ENCODE results near the gene ATP1A4. TPM values are rescaled to one million over a fixed set of nuclear protein-coding genes. Genes with fewer than 3 reads are reported as not detected.

ATP1A4 gene
- total RNA-seq, 4 donors from 2014 or later: 0.57 TPM; not detected in 3

DNA sequence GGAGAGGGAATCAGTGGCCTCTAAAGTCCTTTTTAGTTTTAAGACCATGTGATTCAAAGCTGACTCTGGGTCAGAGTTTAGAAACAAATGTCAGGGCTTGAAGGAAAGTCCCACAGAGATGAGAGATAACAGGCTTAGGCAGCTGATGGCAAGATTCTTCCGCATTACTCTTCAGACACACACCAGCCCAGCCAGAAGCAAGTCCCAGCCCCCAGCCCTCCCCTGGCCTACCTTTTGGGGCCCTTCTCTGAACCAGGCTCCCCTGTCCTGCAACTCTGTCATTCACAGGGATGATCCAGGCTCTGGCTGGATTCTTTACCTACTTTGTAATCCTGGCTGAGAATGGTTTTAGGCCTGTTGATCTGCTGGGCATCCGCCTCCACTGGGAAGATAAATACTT lies 25.8 kb downstream of the ATP1A4 start:
- Histone ChIP-seq H3K4me3 (no peak overlapping the region), H3K4me1 (no peaks in the 10 kb centered on the region), H3K27ac (no peak overlapping the region), H3K27me3 (no peaks in the 10 kb centered on the region), H3K36me3 (no peaks in the 10 kb centered on the region), H3K9me3 (no peaks in the 10 kb centered on the region)
- DNase-seq: no peak
- TF ChIP-seq, protein P1, sequence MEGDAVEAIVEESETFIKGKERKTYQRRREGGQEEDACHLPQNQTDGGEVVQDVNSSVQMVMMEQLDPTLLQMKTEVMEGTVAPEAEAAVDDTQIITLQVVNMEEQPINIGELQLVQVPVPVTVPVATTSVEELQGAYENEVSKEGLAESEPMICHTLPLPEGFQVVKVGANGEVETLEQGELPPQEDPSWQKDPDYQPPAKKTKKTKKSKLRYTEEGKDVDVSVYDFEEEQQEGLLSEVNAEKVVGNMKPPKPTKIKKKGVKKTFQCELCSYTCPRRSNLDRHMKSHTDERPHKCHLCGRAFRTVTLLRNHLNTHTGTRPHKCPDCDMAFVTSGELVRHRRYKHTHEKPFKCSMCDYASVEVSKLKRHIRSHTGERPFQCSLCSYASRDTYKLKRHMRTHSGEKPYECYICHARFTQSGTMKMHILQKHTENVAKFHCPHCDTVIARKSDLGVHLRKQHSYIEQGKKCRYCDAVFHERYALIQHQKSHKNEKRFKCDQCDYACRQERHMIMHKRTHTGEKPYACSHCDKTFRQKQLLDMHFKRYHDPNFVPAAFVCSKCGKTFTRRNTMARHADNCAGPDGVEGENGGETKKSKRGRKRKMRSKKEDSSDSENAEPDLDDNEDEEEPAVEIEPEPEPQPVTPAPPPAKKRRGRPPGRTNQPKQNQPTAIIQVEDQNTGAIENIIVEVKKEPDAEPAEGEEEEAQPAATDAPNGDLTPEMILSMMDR (IDR thresholded peaks at IDR 0.05): no peak
- no peak for TF ChIP-seq POLR2A (IDR thresholded peaks at IDR 0.05)

DNA sequence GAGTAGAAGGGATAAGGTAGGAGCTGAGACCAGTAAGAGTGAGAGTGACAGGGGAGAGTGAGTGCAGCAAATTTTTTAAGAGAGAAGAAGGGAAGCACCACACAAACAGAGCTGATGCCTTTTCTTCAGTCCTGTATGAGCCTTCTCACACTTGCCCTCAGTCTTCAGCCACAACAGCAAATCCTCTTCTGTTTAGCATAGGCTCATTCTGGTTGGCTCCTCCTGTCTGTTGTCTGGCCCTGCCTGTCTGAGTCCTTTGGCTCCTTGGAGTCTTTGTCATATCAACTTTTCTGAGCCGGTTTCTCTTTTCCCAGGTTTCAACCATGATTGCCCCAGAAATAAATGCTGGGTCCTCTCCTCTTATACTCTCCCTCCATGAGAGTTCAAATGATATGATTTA lies 26.3 kb downstream of the ATP1A4 start:
- no peaks in the 10 kb centered on the region for H3K9me3 ChIP-seq
- no peak overlapping the region for H3K4me3 ChIP-seq
- DNase-seq: no peak
- H3K36me3 ChIP-seq: no peaks in the 10 kb centered on the region
- no peak overlapping the region for H3K27ac ChIP-seq
- no peak for TF ChIP-seq POLR2A (IDR thresholded peaks at IDR 0.05)
- TF ChIP-seq, protein P1 (IDR thresholded peaks at IDR 0.05): no peak
- no peaks in the 10 kb centered on the region for H3K4me1 ChIP-seq
- H3K27me3 ChIP-seq: no peaks in the 10 kb centered on the region

DNA sequence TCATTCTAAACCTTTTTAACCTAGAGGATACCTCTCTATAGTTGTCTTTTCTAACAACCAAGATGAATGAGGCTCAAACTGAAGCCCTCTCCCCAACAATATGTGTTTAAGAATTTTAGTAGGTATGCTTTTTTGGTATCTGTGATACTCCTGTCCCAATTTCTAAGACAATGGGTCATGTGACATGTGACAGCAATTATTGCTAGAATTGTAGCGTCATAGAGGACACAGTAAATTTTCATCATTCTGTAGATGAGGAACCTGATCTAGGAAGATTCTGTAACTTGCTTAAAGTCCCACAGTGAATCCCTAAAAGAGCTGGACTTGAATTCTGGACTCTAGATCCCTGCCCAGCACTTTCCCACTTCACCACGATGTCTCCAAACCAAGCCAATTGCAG lies 27.3 kb downstream of the ATP1A4 start:
- Histone ChIP-seq H3K4me3 (no peak overlapping the region), H3K27ac (no peak overlapping the region), H3K36me3 (no peaks in the 10 kb centered on the region), H3K9me3 (no peaks in the 10 kb centered on the region), H3K4me1 (no peaks in the 10 kb centered on the region), H3K27me3 (no peaks in the 10 kb centered on the region)
- no peak for DNase-seq
- TF ChIP-seq, protein P1 (IDR thresholded peaks at IDR 0.05): no peak
- no peak for TF ChIP-seq POLR2A (IDR thresholded peaks at IDR 0.05)

DNA sequence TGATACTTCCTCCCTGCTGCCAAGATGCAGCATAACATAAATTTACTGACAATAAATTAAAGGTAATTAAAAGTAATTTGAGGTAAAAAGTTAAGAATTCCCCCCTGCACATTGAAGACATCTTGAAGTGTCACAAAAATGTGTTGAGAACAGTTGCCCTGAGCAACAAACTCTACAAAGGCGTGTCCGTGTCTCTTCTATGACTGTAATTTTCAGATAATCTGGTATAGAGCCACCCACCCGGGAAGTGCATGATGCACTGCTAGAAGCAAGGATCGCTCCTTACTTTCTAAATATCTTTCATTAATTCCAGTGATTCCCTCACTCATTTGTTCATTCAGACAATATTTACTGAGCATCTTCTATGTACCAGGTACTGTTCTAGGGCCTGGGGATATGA lies 27.9 kb downstream of the ATP1A4 start:
- Histone ChIP-seq H3K36me3 (no peaks in the 10 kb centered on the region), H3K27ac (no peak overlapping the region), H3K4me3 (no peak overlapping the region), H3K4me1 (no peaks in the 10 kb centered on the region), H3K9me3 (no peaks in the 10 kb centered on the region), H3K27me3 (no peaks in the 10 kb centered on the region)
- no peak for TF ChIP-seq POLR2A (IDR thresholded peaks at IDR 0.05)
- TF ChIP-seq, protein P1 (IDR thresholded peaks at IDR 0.05): no peak
- DNase-seq: no peak

DNA sequence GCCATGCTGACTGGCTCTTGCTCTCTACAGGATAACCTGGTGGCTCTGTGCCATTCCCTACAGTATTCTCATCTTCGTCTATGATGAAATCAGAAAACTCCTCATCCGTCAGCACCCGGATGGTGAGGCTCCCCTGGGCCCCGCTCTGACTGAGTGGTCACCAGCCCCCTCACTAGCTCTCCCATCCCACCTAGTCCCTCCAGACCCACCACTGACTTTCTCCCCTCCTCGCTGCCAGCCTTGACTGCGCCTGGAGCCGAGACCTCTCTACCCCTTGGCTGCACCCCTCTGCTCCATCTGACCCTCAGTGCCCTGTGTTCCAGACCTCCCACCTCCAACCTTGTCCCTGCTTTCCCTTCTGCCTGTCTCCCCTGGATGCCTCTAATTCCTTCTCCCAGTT lies 34.8 kb downstream of the ATP1A4 start:
- Histone ChIP-seq H3K27me3 (no peaks in the 10 kb centered on the region), H3K27ac (no peak overlapping the region), H3K4me1 (no peaks in the 10 kb centered on the region), H3K36me3 (no peaks in the 10 kb centered on the region), H3K9me3 (no peaks in the 10 kb centered on the region), H3K4me3 (no peak overlapping the region)
- no peak for TF ChIP-seq POLR2A (IDR thresholded peaks at IDR 0.05)
- TF ChIP-seq, protein P1 (IDR thresholded peaks at IDR 0.05): no peak
- no peak for DNase-seq

DNA sequence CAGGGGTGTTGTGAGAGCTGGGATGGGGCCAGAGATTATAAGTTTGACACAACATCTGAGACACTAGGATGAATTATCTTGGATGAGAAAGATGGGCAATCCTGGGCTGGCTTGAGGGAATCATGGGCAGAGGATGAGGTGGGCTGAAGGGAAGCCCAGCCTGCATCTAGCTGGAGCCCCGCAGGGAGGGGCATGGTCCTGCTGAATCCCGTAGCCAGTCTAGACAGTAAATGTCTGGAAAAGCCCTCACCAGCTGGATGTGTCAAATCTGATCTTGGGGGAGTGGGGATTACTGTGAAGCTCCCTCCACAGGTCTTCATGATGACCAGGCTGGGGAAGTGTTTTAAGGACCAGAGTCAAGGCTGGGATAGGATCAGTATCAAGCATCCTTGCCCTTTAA lies 35.3 kb downstream of the ATP1A4 start:
- no peak for DNase-seq
- Histone ChIP-seq H3K4me3 (no peak overlapping the region), H3K36me3 (no peaks in the 10 kb centered on the region), H3K4me1 (no peaks in the 10 kb centered on the region), H3K27ac (no peak overlapping the region), H3K9me3 (no peaks in the 10 kb centered on the region), H3K27me3 (no peaks in the 10 kb centered on the region)
- TF ChIP-seq, protein P1 (IDR thresholded peaks at IDR 0.05): no peak
- TF ChIP-seq POLR2A (IDR thresholded peaks at IDR 0.05): no peak
